ENCODE measurements around the gene ACSS1. TPM values are rescaled to one million over a fixed set of nuclear protein-coding genes. Genes with fewer than 3 reads are reported as not detected.

The ACSS1 gene
- total RNA-seq, 1 donor from 2014 or later = 9.4 TPM

- no peak for DNase-seq (ENCODE audit: low read depth in 2 of 2)
Observed at GRCh38 chr20:25059866-25060465, 2.0 kb upstream of the ACSS1 start.

- peak in 1 of 2 donors; percentile 47 for DNase-seq (ENCODE audit: low read depth in 2 of 2)
Observed at GRCh38 chr20:25058847-25059810, 1.2 kb upstream of the ACSS1 start.

- peak; percentile 35 to 79 for DNase-seq (ENCODE audit: low read depth in 2 of 2)
Observed at GRCh38 chr20:25057234-25058050, 497 bp downstream of the ACSS1 start.

GRCh38 chr20:25056690-25057233 lies 1.2 kb downstream of the ACSS1 start:
- DNase-seq (ENCODE audit: low read depth in 2 of 2) = peak in 1 of 2 donors; percentile 41

- DNase-seq (ENCODE audit: low read depth in 2 of 2) = no peak
Observed at GRCh38 chr20:25055711-25056495, 2.0 kb downstream of the ACSS1 start.

GRCh38 chr20:25054995-25055629 lies 2.8 kb downstream of the ACSS1 start:
- no peak for DNase-seq (ENCODE audit: low read depth in 2 of 2)

GRCh38 chr20:25054096-25054820 lies 3.7 kb downstream of the ACSS1 start:
- DNase-seq (ENCODE audit: low read depth in 2 of 2) = no peak

GRCh38 chr20:25053255-25054031 lies 4.5 kb downstream of the ACSS1 start:
- DNase-seq (ENCODE audit: low read depth in 2 of 2) = no peak

GRCh38 chr20:25052255-25053194 lies 5.4 kb downstream of the ACSS1 start:
- no peak for DNase-seq (ENCODE audit: low read depth in 2 of 2)

GRCh38 chr20:25051386-25052155 lies 6.4 kb downstream of the ACSS1 start:
- no peak for DNase-seq (ENCODE audit: low read depth in 2 of 2)

- DNase-seq (ENCODE audit: low read depth in 2 of 2) = no peak
Observed at GRCh38 chr20:25050501-25051350, 7.2 kb downstream of the ACSS1 start.

- DNase-seq (ENCODE audit: low read depth in 2 of 2) = no peak
Observed at GRCh38 chr20:25050082-25050481, 7.9 kb downstream of the ACSS1 start.

- DNase-seq (ENCODE audit: low read depth in 2 of 2) = no peak
Observed at GRCh38 chr20:25049261-25050060, 8.5 kb downstream of the ACSS1 start.

- DNase-seq (ENCODE audit: low read depth in 2 of 2) = no peak
Observed at GRCh38 chr20:25048519-25048952, 9.4 kb downstream of the ACSS1 start.

GRCh38 chr20:25047766-25048165 lies 10.2 kb downstream of the ACSS1 start:
- DNase-seq (ENCODE audit: low read depth in 2 of 2) = no peak
